Effector memory CD8-positive, alpha-beta T cell (primary cell): ENCODE data around the gene NOP14.

Source experiments
- ATAC-seq: fragments of 150-1000 bp; cut with Tn5 transposase; replicated peaks from 2 replicates; pipeline ENCODE4 v1.10.0; 2021; ENCODE audit warnings: mild to moderate bottlenecking, moderate library complexity
- DNase-seq, 3 experiments: peaks; one replicate each; pipeline ENCODE4 v3.0.0; 2021
- H3K27ac Mint-ChIP-seq, 2 donors: one replicate each; pipeline ENCODE4 v1.8.0; 2022; ENCODE audit warnings: mild to moderate bottlenecking in 2 of 2, mixed read lengths in 2 of 2, moderate library complexity in 2 of 2
- H3K27me3 Mint-ChIP-seq, 2 donors: one replicate each; pipeline ENCODE4 v1.8.0; 2022; ENCODE audit warnings: mixed read lengths in 2 of 2
- H3K36me3 Mint-ChIP-seq: one replicate; pipeline ENCODE4 v1.8.0; 2022; ENCODE audit warnings: mild to moderate bottlenecking, moderate library complexity, mixed read lengths; ENCODE audit not compliant: insufficient read depth
- H3K4me1 Mint-ChIP-seq, 2 donors: one replicate each; pipeline ENCODE4 v1.8.0; 2022; ENCODE audit warnings: low read depth in 2 of 2, mixed read lengths in 2 of 2
- H3K4me3 Mint-ChIP-seq, 2 donors: one replicate each; pipeline ENCODE4 v1.8.0; 2022; ENCODE audit warnings: mild to moderate bottlenecking in 2 of 2, mixed read lengths in 2 of 2, moderate library complexity in 2 of 2
- H3K9me3 Mint-ChIP-seq, 2 donors: one replicate each; pipeline ENCODE4 v1.8.0; 2022; ENCODE audit warnings: mixed read lengths in 2 of 2

NOP14 gene

GRCh38 chr4:2900741-2901140 lies 62.5 kb downstream of the NOP14 start:
- DNase-seq: no peak
- Mint-ChIP-seq H3K4me3 (no peak overlapping the region), H3K4me1 (peaks cover 11 to 13% of the 10 kb centered on the region in 2 donors), H3K27me3 (no peaks in the 10 kb centered on the region), H3K36me3 (peaks cover 85% of the 10 kb centered on the region), H3K27ac (peak overlapping the region; percentile 42 to 71), H3K9me3 (no peaks in the 10 kb centered on the region)
- ATAC-seq: no peak

- Mint-ChIP-seq H3K27me3 (no peaks in the 10 kb centered on the region), H3K36me3 (peaks cover 93% of the 10 kb centered on the region), H3K4me1 (peaks cover 4 to 10% of the 10 kb centered on the region in 2 donors), H3K9me3 (no peaks in the 10 kb centered on the region), H3K4me3 (no peak overlapping the region), H3K27ac (peak overlapping the region in 1 of 2 donors; percentile 62)
- ATAC-seq (no peak), DNase-seq (no peak)
Observed at GRCh38 chr4:2898001-2898400, 65.2 kb downstream of the NOP14 start.

GRCh38 chr4:2893772-2894171 lies 69.4 kb downstream of the NOP14 start:
- DNase-seq: no peak
- Mint-ChIP-seq H3K36me3 (peaks cover 61% of the 10 kb centered on the region), H3K27ac (peak overlapping the region in 1 of 2 donors; percentile 28), H3K9me3 (no peaks in the 10 kb centered on the region), H3K4me3 (no peak overlapping the region), H3K27me3 (no peaks in the 10 kb centered on the region), H3K4me1 (peaks cover 3 to 8% of the 10 kb centered on the region in 2 donors)
- ATAC-seq: no peak

GRCh38 chr4:2891294-2891693 lies 71.9 kb downstream of the NOP14 start:
- Mint-ChIP-seq H3K4me1 (peaks cover 8 to 20% of the 10 kb centered on the region in 2 donors), H3K27me3 (no peaks in the 10 kb centered on the region), H3K36me3 (peaks cover 60% of the 10 kb centered on the region), H3K27ac (peak overlapping the region; percentile 74 to 75), H3K9me3 (no peaks in the 10 kb centered on the region), H3K4me3 (no peak overlapping the region)
- DNase-seq (no peak), ATAC-seq (no peak)

- DNase-seq: no peak
- H3K36me3 Mint-ChIP-seq: peaks cover 60% of the 10 kb centered on the region
- no peaks in the 10 kb centered on the region for H3K9me3 Mint-ChIP-seq
- H3K27me3 Mint-ChIP-seq: no peaks in the 10 kb centered on the region
- H3K4me3 Mint-ChIP-seq: no peak overlapping the region
- H3K4me1 Mint-ChIP-seq: peaks cover 8 to 16% of the 10 kb centered on the region in 2 donors
- H3K27ac Mint-ChIP-seq: peak overlapping the region; percentile 65 to 79
- ATAC-seq: no peak
Observed at GRCh38 chr4:2888886-2889285, 74.3 kb downstream of the NOP14 start.
